K562 (cell line): ENCODE data around the gene NRN1L. TPM values are rescaled to one million over a fixed set of nuclear protein-coding genes. Genes with fewer than 3 reads are reported as not detected.

Source experiments
- NR2F6 ChIP-seq: fragments of 450-650 bp; formaldehyde crosslinking; IDR thresholded peaks from 2 replicates; pipeline ENCODE4 v1.4.0; 2020; ENCODE audit warnings: mild to moderate bottlenecking
- TCF7 ChIP-seq: sonication (generic); IDR thresholded peaks from 2 replicates; pipeline ENCODE4 v1.6.1; 2016; ENCODE audit warnings: antibody characterized with exemption, borderline replicate concordance
- ZBTB7A ChIP-seq: IDR thresholded peaks from 2 replicates; pipeline ENCODE4 v1.6.1; 2011; ENCODE audit warnings: low read depth, mild to moderate bottlenecking, low read length, moderate library complexity, borderline replicate concordance; ENCODE audit not compliant: control insufficient read depth
- polyA plus RNA-seq, 8 experiments: library from polyadenylated mRNA; depleted of rRNA in 4 of 8; stranded (reverse) in 5 of 8; unstranded in 3 of 8; fragments of >200 nt; fragmentation: Nextera tagmentation in 2 of 8; fragmentation: Illumina TruSeq in 1 of 8; extraction: Ambion mirVana in 2 of 8; extraction: Trizol in 1 of 8; gene quantifications; 2 replicates each; pipeline versions ENCODE4 v1.2.1 to v1.2.3, GENCODE V29; 2011 to 2014; ENCODE audit warnings: inconsistent platforms in 1 of 8, missing spikeins in 1 of 8
- small RNA-seq: library from RNA; depleted of rRNA; stranded (forward); fragments of <200 nt; gene quantifications from one replicate; pipeline ENCODE3, GENCODE V24; 2014
- total RNA-seq, 7 experiments: library from RNA; depleted of rRNA in 6 of 7; stranded (reverse); fragments of >200 nt in 6 of 7; fragmentation: Illumina TruSeq in 2 of 7; extraction: Trizol in 2 of 7; gene quantifications; 2 replicates each; pipeline versions ENCODE4 v1.2.1 to v1.2.3, GENCODE V29; 2011 to 2021; ENCODE audit warnings: low replicate concordance in 1 of 7
- TF ChIP-seq, protein P1 (sequence below): sonication (generic); formaldehyde crosslinking; IDR thresholded peaks from 2 replicates; pipeline ENCODE4 v1.5.0; 2020; ENCODE audit warnings: missing genetic modification reagents

NRN1L gene
- total and polyA plus RNA-seq, 9 of the 15 experiments (the other 6 are each of a cell fraction or from before 2014, with no cell fraction given): 0.22 to 0.86 (median 0.61) TPM; not detected in 5

DNA sequence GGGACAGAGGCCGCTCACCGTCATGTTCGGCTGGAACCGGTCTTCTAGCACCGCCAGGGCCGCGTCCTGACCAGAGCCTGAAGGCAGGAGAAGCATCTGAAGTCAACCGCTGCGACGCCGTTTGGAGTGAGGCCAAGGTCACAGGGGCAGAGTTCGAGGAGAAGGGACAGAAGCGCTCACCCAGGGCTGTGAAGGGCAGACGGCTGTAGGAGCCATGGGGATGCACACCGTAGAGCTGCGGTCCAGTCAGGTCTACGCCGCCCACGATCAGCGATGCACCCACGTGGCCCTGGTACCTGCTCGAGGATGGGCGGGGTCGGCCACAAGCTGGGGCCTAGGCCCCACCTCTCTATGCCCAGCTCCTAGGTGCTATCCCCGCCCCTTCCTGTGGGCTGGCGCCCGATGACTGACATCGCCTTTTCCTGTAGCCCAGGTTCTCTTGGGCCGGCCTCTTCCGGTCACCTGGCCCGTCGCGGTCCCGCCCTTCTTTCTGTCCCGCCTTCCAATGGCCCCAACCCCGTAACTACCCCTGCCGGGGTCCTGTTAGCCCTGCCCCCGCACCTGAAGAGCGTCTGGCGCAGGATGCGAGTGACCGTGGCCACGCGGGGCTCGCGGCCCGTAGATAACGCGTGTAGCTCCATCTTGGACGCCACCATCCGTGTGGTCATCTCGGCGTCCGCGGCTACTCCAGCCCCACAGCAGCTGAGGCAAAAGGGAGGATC is 50.9 kb downstream of the NRN1L start (continued):
- TF ChIP-seq, protein P1, sequence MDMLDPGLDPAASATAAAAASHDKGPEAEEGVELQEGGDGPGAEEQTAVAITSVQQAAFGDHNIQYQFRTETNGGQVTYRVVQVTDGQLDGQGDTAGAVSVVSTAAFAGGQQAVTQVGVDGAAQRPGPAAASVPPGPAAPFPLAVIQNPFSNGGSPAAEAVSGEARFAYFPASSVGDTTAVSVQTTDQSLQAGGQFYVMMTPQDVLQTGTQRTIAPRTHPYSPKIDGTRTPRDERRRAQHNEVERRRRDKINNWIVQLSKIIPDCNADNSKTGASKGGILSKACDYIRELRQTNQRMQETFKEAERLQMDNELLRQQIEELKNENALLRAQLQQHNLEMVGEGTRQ: peak; percentile 95
- TF ChIP-seq ZBTB7A: peak; percentile 78; the same call in 1 of the 2 replicates
- TF ChIP-seq TCF7: no peak
- no peak; the same call in 1 of the 2 replicates for TF ChIP-seq NR2F6

Small RNA genes within 50 kb of the gene (small RNA-seq; reads per million reads assigned to genes)
- gene AC040162.2: not detected
- not detected for gene NRN1L

Other genes starting within 250 kb of the NRN1L start
Only the 7 nearest of the 23 such genes appear.
- gene THAP11, start 42.6 kb upstream of the NRN1L start, total RNA-seq (2014; rRNA removed): 31.6 and 38.1 TPM in 2 replicates
- gene THAP11, start 42.6 kb upstream of the NRN1L start, total RNA-seq (2014; rRNA removed; fragmentation: Illumina TruSeq; extraction: Trizol): 12.4 and 13.5 TPM in 2 replicates
- gene THAP11, start 42.6 kb upstream of the NRN1L start, total RNA-seq (2015; rRNA removed; fragmentation: Illumina TruSeq; extraction: Trizol): 21.1 and 21.5 TPM in 2 replicates
- gene THAP11, start 42.6 kb upstream of the NRN1L start, total RNA-seq (2021): 30.1 TPM in 2 replicates
- gene THAP11, start 42.6 kb upstream of the NRN1L start, polyA plus RNA-seq (2011; rRNA removed): 22.5 TPM in 2 replicates
- 12.0 and 14.7 TPM in 2 replicates for gene THAP11, start 42.6 kb upstream of the NRN1L start, polyA plus RNA-seq (2014; fragmentation: Illumina TruSeq; extraction: Trizol)
- 1 to 10 TPM; 2.4 to 3.6 TPM for gene THAP11, start 42.6 kb upstream of the NRN1L start, polyA plus RNA-seq (2014; fragmentation: Nextera tagmentation; extraction: Ambion mirVana)
- gene THAP11, start 42.6 kb upstream of the NRN1L start, polyA plus RNA-seq (2014; rRNA removed): 21.4 and 24.7 TPM in 2 replicates
- 118 and 124 TPM in 2 replicates for gene NUTF2, start 38.0 kb upstream of the NRN1L start, total RNA-seq (2014; rRNA removed)
- gene NUTF2, start 38.0 kb upstream of the NRN1L start, total RNA-seq (2014; rRNA removed; fragmentation: Illumina TruSeq; extraction: Trizol): 106 and 111 TPM in 2 replicates
- gene NUTF2, start 38.0 kb upstream of the NRN1L start, total RNA-seq (2015; rRNA removed; fragmentation: Illumina TruSeq; extraction: Trizol): 129 and 147 TPM in 2 replicates
- gene NUTF2, start 38.0 kb upstream of the NRN1L start, total RNA-seq (2021): 141 and 146 TPM in 2 replicates
- gene NUTF2, start 38.0 kb upstream of the NRN1L start, polyA plus RNA-seq (2011; rRNA removed): 125 and 181 TPM in 2 replicates
- 199 and 236 TPM in 2 replicates for gene NUTF2, start 38.0 kb upstream of the NRN1L start, polyA plus RNA-seq (2014; fragmentation: Illumina TruSeq; extraction: Trizol)
- 100 to 1,000 TPM; 244 to 246 TPM for gene NUTF2, start 38.0 kb upstream of the NRN1L start, polyA plus RNA-seq (2014; fragmentation: Nextera tagmentation; extraction: Ambion mirVana)
- 183 and 248 TPM in 2 replicates for gene NUTF2, start 38.0 kb upstream of the NRN1L start, polyA plus RNA-seq (2014; rRNA removed)
- gene CENPT, start 37.2 kb upstream of the NRN1L start, total RNA-seq (2014; rRNA removed): 67.1 and 73.7 TPM in 2 replicates
- gene CENPT, start 37.2 kb upstream of the NRN1L start, total RNA-seq (2014; rRNA removed; fragmentation: Illumina TruSeq; extraction: Trizol): 15.1 and 20.1 TPM in 2 replicates
- 37.7 and 39.7 TPM in 2 replicates for gene CENPT, start 37.2 kb upstream of the NRN1L start, total RNA-seq (2015; rRNA removed; fragmentation: Illumina TruSeq; extraction: Trizol)
- gene CENPT, start 37.2 kb upstream of the NRN1L start, total RNA-seq (2021): 62.9 and 65.7 TPM in 2 replicates
- gene CENPT, start 37.2 kb upstream of the NRN1L start, polyA plus RNA-seq (2011; rRNA removed): 44.1 and 57.0 TPM in 2 replicates
- gene CENPT, start 37.2 kb upstream of the NRN1L start, polyA plus RNA-seq (2014; fragmentation: Illumina TruSeq; extraction: Trizol): 55.2 and 57.7 TPM in 2 replicates
- gene CENPT, start 37.2 kb upstream of the NRN1L start, polyA plus RNA-seq (2014; fragmentation: Nextera tagmentation; extraction: Ambion mirVana): 1 to 10 TPM; 3.6 to 8.3 TPM
- gene CENPT, start 37.2 kb upstream of the NRN1L start, polyA plus RNA-seq (2014; rRNA removed): 89.1 and 94.2 TPM in 2 replicates
- gene EDC4, start 11.8 kb upstream of the NRN1L start, total RNA-seq (2014; rRNA removed): 84.6 and 102 TPM in 2 replicates
- gene EDC4, start 11.8 kb upstream of the NRN1L start, total RNA-seq (2014; rRNA removed; fragmentation: Illumina TruSeq; extraction: Trizol): 59.5 and 74.0 TPM in 2 replicates
- gene EDC4, start 11.8 kb upstream of the NRN1L start, total RNA-seq (2015; rRNA removed; fragmentation: Illumina TruSeq; extraction: Trizol): 68.9 and 71.2 TPM in 2 replicates
- 111 and 131 TPM in 2 replicates for gene EDC4, start 11.8 kb upstream of the NRN1L start, total RNA-seq (2021)
- 63.0 and 84.1 TPM in 2 replicates for gene EDC4, start 11.8 kb upstream of the NRN1L start, polyA plus RNA-seq (2011; rRNA removed)
- 106 and 113 TPM in 2 replicates for gene EDC4, start 11.8 kb upstream of the NRN1L start, polyA plus RNA-seq (2014; fragmentation: Illumina TruSeq; extraction: Trizol)
- 1 to 10 TPM; 1.1 to 2.7 TPM for gene EDC4, start 11.8 kb upstream of the NRN1L start, polyA plus RNA-seq (2014; fragmentation: Nextera tagmentation; extraction: Ambion mirVana)
- 72.2 and 91.1 TPM in 2 replicates for gene EDC4, start 11.8 kb upstream of the NRN1L start, polyA plus RNA-seq (2014; rRNA removed)
- 6.7 and 6.9 TPM in 2 replicates for gene PSKH1, start 8.4 kb downstream of the NRN1L start, total RNA-seq (2014; rRNA removed)
- 3.7 and 4.6 TPM in 2 replicates for gene PSKH1, start 8.4 kb downstream of the NRN1L start, total RNA-seq (2014; rRNA removed; fragmentation: Illumina TruSeq; extraction: Trizol)
- gene PSKH1, start 8.4 kb downstream of the NRN1L start, total RNA-seq (2015; rRNA removed; fragmentation: Illumina TruSeq; extraction: Trizol): 7.7 and 9.4 TPM in 2 replicates
- gene PSKH1, start 8.4 kb downstream of the NRN1L start, total RNA-seq (2021): 17.1 and 20.9 TPM in 2 replicates
- gene PSKH1, start 8.4 kb downstream of the NRN1L start, polyA plus RNA-seq (2011; rRNA removed): 15.7 and 18.9 TPM in 2 replicates
- 11.8 and 15.4 TPM in 2 replicates for gene PSKH1, start 8.4 kb downstream of the NRN1L start, polyA plus RNA-seq (2014; fragmentation: Illumina TruSeq; extraction: Trizol)
- gene PSKH1, start 8.4 kb downstream of the NRN1L start, polyA plus RNA-seq (2014; fragmentation: Nextera tagmentation; extraction: Ambion mirVana): 1 to 10 TPM in 1 of 2 experiments, under 1 TPM in 1; 0.96 to 1.0 TPM
- gene PSKH1, start 8.4 kb downstream of the NRN1L start, polyA plus RNA-seq (2014; rRNA removed): 10.7 and 12.1 TPM in 2 replicates
- gene CTRL, start 47.0 kb downstream of the NRN1L start, total RNA-seq (2014; rRNA removed): 4.0 and 5.6 TPM in 2 replicates
- 2.0 and 2.4 TPM in 2 replicates for gene CTRL, start 47.0 kb downstream of the NRN1L start, total RNA-seq (2014; rRNA removed; fragmentation: Illumina TruSeq; extraction: Trizol)
- 2.4 and 3.4 TPM in 2 replicates for gene CTRL, start 47.0 kb downstream of the NRN1L start, total RNA-seq (2015; rRNA removed; fragmentation: Illumina TruSeq; extraction: Trizol)
- gene CTRL, start 47.0 kb downstream of the NRN1L start, total RNA-seq (2021): 3.8 and 4.1 TPM in 2 replicates
- 1.4 TPM in 2 replicates for gene CTRL, start 47.0 kb downstream of the NRN1L start, polyA plus RNA-seq (2011; rRNA removed)
- 3.3 TPM in 2 replicates for gene CTRL, start 47.0 kb downstream of the NRN1L start, polyA plus RNA-seq (2014; fragmentation: Illumina TruSeq; extraction: Trizol)
- gene CTRL, start 47.0 kb downstream of the NRN1L start, polyA plus RNA-seq (2014; fragmentation: Nextera tagmentation; extraction: Ambion mirVana): 1 to 10 TPM; 1.7 to 2.5 TPM
- 5.2 and 5.5 TPM in 2 replicates for gene CTRL, start 47.0 kb downstream of the NRN1L start, polyA plus RNA-seq (2014; rRNA removed)
- gene PSMB10, start 52.0 kb downstream of the NRN1L start, total RNA-seq (2014; rRNA removed): 101 and 105 TPM in 2 replicates
- 17.9 and 24.9 TPM in 2 replicates for gene PSMB10, start 52.0 kb downstream of the NRN1L start, total RNA-seq (2014; rRNA removed; fragmentation: Illumina TruSeq; extraction: Trizol)
- 53.1 and 53.4 TPM in 2 replicates for gene PSMB10, start 52.0 kb downstream of the NRN1L start, total RNA-seq (2015; rRNA removed; fragmentation: Illumina TruSeq; extraction: Trizol)
- gene PSMB10, start 52.0 kb downstream of the NRN1L start, total RNA-seq (2021): 73.0 and 73.1 TPM in 2 replicates
- gene PSMB10, start 52.0 kb downstream of the NRN1L start, polyA plus RNA-seq (2011; rRNA removed): 17.3 and 21.0 TPM in 2 replicates
- gene PSMB10, start 52.0 kb downstream of the NRN1L start, polyA plus RNA-seq (2014; fragmentation: Illumina TruSeq; extraction: Trizol): 11.7 and 44.6 TPM in 2 replicates
- 10 to 100 TPM; 33.5 to 51.0 TPM for gene PSMB10, start 52.0 kb downstream of the NRN1L start, polyA plus RNA-seq (2014; fragmentation: Nextera tagmentation; extraction: Ambion mirVana)
- gene PSMB10, start 52.0 kb downstream of the NRN1L start, polyA plus RNA-seq (2014; rRNA removed): 94.1 and 118 TPM in 2 replicates